UCSD-AML1 (cell line): ENCODE measurements around the gene MMP1.

ENCODE experiments used
- DNase-seq: peaks from one replicate; lab custom pipeline; 2025; ENCODE audit not compliant: unreplicated experiment; lab: John Stamatoyannopoulos, UW

MMP1 gene

GRCh38 chr11:102798012-102798746 is at the start of gene MMP1:
TSS of gene MMP1 (minus strand) at chr11:102798160. CDS start at chr11:102798092, 68 bp downstream.
- DNase-seq: no peak

GRCh38 chr11:102846292-102846691 is 48.3 kb upstream of the MMP1 start:
- no peak for DNase-seq

- DNase-seq: no peak
These were observed 45.5 kb upstream of the MMP1 start, which contains the start of gene MMP3 for GRCh38 chr11:102843489-102843888. TSS of gene MMP3 (minus strand) at chr11:102843609. CDS start at chr11:102843546, 63 bp downstream.

GRCh38 chr11:102842930-102843329 is 45.0 kb upstream of the MMP1 start:
- no peak for DNase-seq

GRCh38 chr11:102840018-102840417 is 42.1 kb upstream of the MMP1 start:
- DNase-seq: no peak

- no peak for DNase-seq
These were observed 39.7 kb upstream of the MMP1 start for GRCh38 chr11:102837646-102838045.

- no peak for DNase-seq
These were observed 39.2 kb upstream of the MMP1 start for GRCh38 chr11:102837156-102837555.

- no peak for DNase-seq
These were observed 38.4 kb upstream of the MMP1 start for GRCh38 chr11:102836290-102836875.

GRCh38 chr11:102833731-102834130 is 35.8 kb upstream of the MMP1 start:
- no peak for DNase-seq

GRCh38 chr11:102832612-102833011 is 34.7 kb upstream of the MMP1 start:
- DNase-seq: no peak

- no peak for DNase-seq
These were observed 33.8 kb upstream of the MMP1 start for GRCh38 chr11:102831489-102832440.

- no peak for DNase-seq
These were observed 33.1 kb upstream of the MMP1 start for GRCh38 chr11:102831128-102831488.

- no peak for DNase-seq
These were observed 32.2 kb upstream of the MMP1 start for GRCh38 chr11:102830001-102830727.

- no peak for DNase-seq
These were observed 31.5 kb upstream of the MMP1 start for GRCh38 chr11:102829316-102830000.

- no peak for DNase-seq
These were observed 26.6 kb upstream of the MMP1 start for GRCh38 chr11:102824556-102824955.

- no peak for DNase-seq
These were observed 21.5 kb upstream of the MMP1 start for GRCh38 chr11:102819491-102819890.

GRCh38 chr11:102813484-102813883 is 15.5 kb upstream of the MMP1 start:
- DNase-seq: no peak

GRCh38 chr11:102812188-102812587 is 14.2 kb upstream of the MMP1 start:
- DNase-seq: no peak

- no peak for DNase-seq
These were observed 13.1 kb upstream of the MMP1 start for GRCh38 chr11:102810950-102811660.

- DNase-seq: no peak
These were observed 12.0 kb upstream of the MMP1 start for GRCh38 chr11:102809971-102810370.
